Ishikawa (cell line): ENCODE data around the gene SLC5A9.

Experiments
- CEBPB ChIP-seq: IDR thresholded peaks from 2 replicates; pipeline ENCODE4 v1.6.1; 2012
- CREB1 ChIP-seq: IDR thresholded peaks from 2 replicates; pipeline ENCODE4 v1.6.1; 2012; ENCODE audit warnings: low read depth
- EGR1 ChIP-seq: IDR thresholded peaks from 2 replicates; pipeline ENCODE4 v1.6.1; 2012
- EP300 ChIP-seq: IDR thresholded peaks from 2 replicates; pipeline ENCODE4 v1.6.1; 2012; ENCODE audit warnings: borderline replicate concordance
- FOXM1 ChIP-seq: IDR thresholded peaks from 2 replicates; pipeline ENCODE4 v1.6.1; 2012; ENCODE audit warnings: low read depth, borderline replicate concordance
- MAX ChIP-seq: IDR thresholded peaks from 2 replicates; pipeline ENCODE4 v1.6.1; 2012
- NFIC ChIP-seq: IDR thresholded peaks from 2 replicates; pipeline ENCODE4 v1.6.1; 2012
- RAD21 ChIP-seq: IDR thresholded peaks from 2 replicates; pipeline ENCODE4 v1.6.1; 2012; ENCODE audit warnings: low read depth
- TAF1 ChIP-seq: IDR thresholded peaks from 2 replicates; pipeline ENCODE4 v1.6.1; 2012; ENCODE audit warnings: low read depth, mild to moderate bottlenecking
- TCF12 ChIP-seq: IDR thresholded peaks from 2 replicates; pipeline ENCODE4 v1.6.1; 2012; ENCODE audit warnings: low read depth
- TEAD4 ChIP-seq: IDR thresholded peaks from 2 replicates; pipeline ENCODE4 v1.6.1; 2012
- USF1 ChIP-seq: IDR thresholded peaks from 2 replicates; pipeline ENCODE4 v1.6.1; 2012
- YY1 ChIP-seq: IDR thresholded peaks from 2 replicates; pipeline ENCODE4 v1.6.1; 2012; ENCODE audit warnings: low read depth
- ZBTB7A ChIP-seq: IDR thresholded peaks from 2 replicates; pipeline ENCODE4 v1.6.1; 2012; ENCODE audit warnings: low read depth
- TF ChIP-seq, protein P1 (sequence below): IDR thresholded peaks from 2 replicates; pipeline ENCODE4 v1.6.1; 2012; ENCODE audit warnings: low read depth, mild to moderate bottlenecking

SLC5A9 gene

GRCh38 chr1:48294656-48295055, 72.1 kb downstream of the SLC5A9 start:
- TF ChIP-seq, protein P1, sequence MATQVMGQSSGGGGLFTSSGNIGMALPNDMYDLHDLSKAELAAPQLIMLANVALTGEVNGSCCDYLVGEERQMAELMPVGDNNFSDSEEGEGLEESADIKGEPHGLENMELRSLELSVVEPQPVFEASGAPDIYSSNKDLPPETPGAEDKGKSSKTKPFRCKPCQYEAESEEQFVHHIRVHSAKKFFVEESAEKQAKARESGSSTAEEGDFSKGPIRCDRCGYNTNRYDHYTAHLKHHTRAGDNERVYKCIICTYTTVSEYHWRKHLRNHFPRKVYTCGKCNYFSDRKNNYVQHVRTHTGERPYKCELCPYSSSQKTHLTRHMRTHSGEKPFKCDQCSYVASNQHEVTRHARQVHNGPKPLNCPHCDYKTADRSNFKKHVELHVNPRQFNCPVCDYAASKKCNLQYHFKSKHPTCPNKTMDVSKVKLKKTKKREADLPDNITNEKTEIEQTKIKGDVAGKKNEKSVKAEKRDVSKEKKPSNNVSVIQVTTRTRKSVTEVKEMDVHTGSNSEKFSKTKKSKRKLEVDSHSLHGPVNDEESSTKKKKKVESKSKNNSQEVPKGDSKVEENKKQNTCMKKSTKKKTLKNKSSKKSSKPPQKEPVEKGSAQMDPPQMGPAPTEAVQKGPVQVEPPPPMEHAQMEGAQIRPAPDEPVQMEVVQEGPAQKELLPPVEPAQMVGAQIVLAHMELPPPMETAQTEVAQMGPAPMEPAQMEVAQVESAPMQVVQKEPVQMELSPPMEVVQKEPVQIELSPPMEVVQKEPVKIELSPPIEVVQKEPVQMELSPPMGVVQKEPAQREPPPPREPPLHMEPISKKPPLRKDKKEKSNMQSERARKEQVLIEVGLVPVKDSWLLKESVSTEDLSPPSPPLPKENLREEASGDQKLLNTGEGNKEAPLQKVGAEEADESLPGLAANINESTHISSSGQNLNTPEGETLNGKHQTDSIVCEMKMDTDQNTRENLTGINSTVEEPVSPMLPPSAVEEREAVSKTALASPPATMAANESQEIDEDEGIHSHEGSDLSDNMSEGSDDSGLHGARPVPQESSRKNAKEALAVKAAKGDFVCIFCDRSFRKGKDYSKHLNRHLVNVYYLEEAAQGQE, result no peak
- no peak for TF ChIP-seq YY1
- no peak for TF ChIP-seq ZBTB7A
- no peak for TF ChIP-seq CREB1
- no peak for TF ChIP-seq NFIC
- TF ChIP-seq FOXM1, result no peak
- TF ChIP-seq RAD21, result no peak
- no peak for TF ChIP-seq USF1
- no peak for TF ChIP-seq TEAD4
- TF ChIP-seq CEBPB, result no peak
- TF ChIP-seq MAX, result no peak
- TF ChIP-seq TCF12, result no peak
- TF ChIP-seq TAF1, result no peak
- no peak for TF ChIP-seq EGR1
- no peak for TF ChIP-seq EP300
